ENCODE measurements around the gene ENAH. TPM values are rescaled to one million over a fixed set of nuclear protein-coding genes. Genes with fewer than 3 reads are reported as not detected.

The ENAH gene
- total RNA-seq, result 1.3 and 1.6 TPM in 2 replicates
- 5.2 TPM for total RNA-seq (2013)
- polyA plus RNA-seq, result 1.3 and 1.9 TPM in 2 replicates
- 2.6 and 2.7 TPM in 2 replicates for polyA minus RNA-seq

GRCh38 chr1:225652729-225653462 lies at the start of gene ENAH:
Gene ENAH, minus strand, starts transcription at chr1:225653123. Its CDS starts 433 bp downstream, at chr1:225652690.
- H3K4me3 ChIP-seq (ENCODE audit: control extremely low read depth in 1 of 5, extremely low read depth in 1 of 5, insufficient read depth in 1 of 5, low read depth in 2 of 5, low read length in 4 of 5), result peak within 1 kb of the TSS; percentile 57 to 79 (median 71)
- H3K4me2 ChIP-seq (replicated peaks; ENCODE audit: low read depth, low read length, poor library complexity, severe bottlenecking), result peak within 1 kb of the TSS; percentile 97
- no peak for TF ChIP-seq EZH2 (IDR thresholded peaks at IDR 0.05; ENCODE audit: borderline replicate concordance, insufficient read depth, low read depth, low read length, poor library complexity, severe bottlenecking)
- TF ChIP-seq, protein P1, sequence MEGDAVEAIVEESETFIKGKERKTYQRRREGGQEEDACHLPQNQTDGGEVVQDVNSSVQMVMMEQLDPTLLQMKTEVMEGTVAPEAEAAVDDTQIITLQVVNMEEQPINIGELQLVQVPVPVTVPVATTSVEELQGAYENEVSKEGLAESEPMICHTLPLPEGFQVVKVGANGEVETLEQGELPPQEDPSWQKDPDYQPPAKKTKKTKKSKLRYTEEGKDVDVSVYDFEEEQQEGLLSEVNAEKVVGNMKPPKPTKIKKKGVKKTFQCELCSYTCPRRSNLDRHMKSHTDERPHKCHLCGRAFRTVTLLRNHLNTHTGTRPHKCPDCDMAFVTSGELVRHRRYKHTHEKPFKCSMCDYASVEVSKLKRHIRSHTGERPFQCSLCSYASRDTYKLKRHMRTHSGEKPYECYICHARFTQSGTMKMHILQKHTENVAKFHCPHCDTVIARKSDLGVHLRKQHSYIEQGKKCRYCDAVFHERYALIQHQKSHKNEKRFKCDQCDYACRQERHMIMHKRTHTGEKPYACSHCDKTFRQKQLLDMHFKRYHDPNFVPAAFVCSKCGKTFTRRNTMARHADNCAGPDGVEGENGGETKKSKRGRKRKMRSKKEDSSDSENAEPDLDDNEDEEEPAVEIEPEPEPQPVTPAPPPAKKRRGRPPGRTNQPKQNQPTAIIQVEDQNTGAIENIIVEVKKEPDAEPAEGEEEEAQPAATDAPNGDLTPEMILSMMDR (IDR thresholded peaks at IDR 0.05), result no peak
- Mint-ChIP-seq H3K4me3 (peak within 1 kb of the TSS; percentile 95), H3K9me3 (ENCODE audit: insufficient read depth) (no peaks in the 10 kb centered on the region), H3K27me3 (peaks cover 24% of the 10 kb centered on the region), H3K27ac (peak within 1 kb of the TSS; percentile 47), H3K4me1 (peaks cover 13% of the 10 kb centered on the region)
- ChIA-PET CTCF (interaction anchor here (0.9 to 1.2 kb wide), 3 partner anchors 11 to 178 kb away, joined by 3 read pairs; no protein-coding TSS in a partner anchor), POLR2A (interaction anchor here (0.6 to 0.7 kb wide), 2 partner anchors 224 to 271 kb away, joined by 3 read pairs; partner anchors contain the start of gene PYCR2)
- DNase-seq (peak; percentile 58), ATAC-seq (ENCODE audit: low read depth) (peak; percentile 82)
- intact Hi-C loops (cut with micrococcal nuclease), result loop anchor here (10.0 kb wide), 1 partner anchor 108 kb away; no protein-coding TSS in a partner anchor
- under 1% methylated on average over 70 of the region's 90 CpGs for WGBS (ENCODE audit: insufficient coverage)
- peak within 1 kb of the TSS in 1 of 2 donors; percentile 31 for H3K27ac ChIP-seq (ENCODE audit: low read length in 2 of 2)
- no peaks in the 10 kb centered on the region for H3K36me3 ChIP-seq (replicated peaks in 1 of 2; ENCODE audit: control extremely low read depth in 1 of 2, control insufficient read depth in 1 of 2, extremely low read depth in 1 of 2, insufficient read depth in 2 of 2, low read length in 1 of 2)
- H3K9me3 ChIP-seq (ENCODE audit: control extremely low read depth in 1 of 3, control insufficient read depth in 2 of 3, insufficient read depth in 1 of 3, low read length in 2 of 3), result peaks cover 0 to 4% (median 0%) of the 10 kb centered on the region in 3 donors
- H3K79me2 ChIP-seq (ENCODE audit: control insufficient read depth, insufficient read depth, low read length), result no peaks in the 10 kb centered on the region
- H4K20me1 ChIP-seq (ENCODE audit: control insufficient read depth, insufficient read depth, low read length, poor library complexity, severe bottlenecking), result no peaks in the 10 kb centered on the region
- H3K4me1 ChIP-seq (ENCODE audit: control insufficient read depth in 2 of 2, insufficient read depth in 2 of 2, low read length in 2 of 2), result peaks cover 9 to 19% of the 10 kb centered on the region in 2 donors
- H2AFZ ChIP-seq (ENCODE audit: insufficient read depth, low read depth, low read length, poor library complexity, severe bottlenecking), result peak within 1 kb of the TSS; percentile 92
- peak within 1 kb of the TSS; percentile 79 for H3K9ac ChIP-seq (ENCODE audit: low read length)
- peaks cover 0 to 10% (median 6%) of the 10 kb centered on the region in 4 experiments for H3K27me3 ChIP-seq (replicated peaks in 1 of 4; ENCODE audit: control extremely low read depth in 1 of 4, control insufficient read depth in 3 of 4, insufficient read depth in 4 of 4, low read length in 3 of 4)

All from B cell (primary cell).